Measurements from ENCODE around the gene NABP1.

NABP1 gene

GRCh38 chr2:191693778-191694177, 15.8 kb downstream of the NABP1 start:
- H3K4me3 ChIP-seq (ENCODE audit: low read depth, low read length) = no peak overlapping the region
- DNase-seq (ENCODE audit: low read depth, low spot score) = no peak
- no peak for TF ChIP-seq CTCF (IDR thresholded peaks at IDR 0.05; ENCODE audit: low read depth, low read length)
- in situ Hi-C loops (cut with HindIII; ENCODE audit: low sequenced_read_pairs) = loop anchor here (25.0 kb wide), 1 partner anchor 131 kb away; no protein-coding TSS in a partner anchor

GRCh38 chr2:191696001-191696400, 18.1 kb downstream of the NABP1 start:
- no peak for TF ChIP-seq CTCF (IDR thresholded peaks at IDR 0.05; ENCODE audit: low read depth, low read length)
- peak; percentile 89 for DNase-seq (ENCODE audit: low read depth, low spot score)

GRCh38 chr2:191696966-191697365, 19.0 kb downstream of the NABP1 start:
- in situ Hi-C loops (cut with HindIII; ENCODE audit: low sequenced_read_pairs) = loop anchor here (25.0 kb wide), 1 partner anchor 135 kb away; no protein-coding TSS in a partner anchor
- DNase-seq (ENCODE audit: low read depth, low spot score) = no peak
- no peak for TF ChIP-seq CTCF (IDR thresholded peaks at IDR 0.05; ENCODE audit: low read depth, low read length)
- no peak overlapping the region for H3K4me3 ChIP-seq (ENCODE audit: low read depth, low read length)

More at GRCh38 chr2:191696001-191696400, 18.1 kb downstream of the NABP1 start:
- H3K4me3 ChIP-seq (ENCODE audit: low read depth, low read length) = no peak overlapping the region
- in situ Hi-C loops (cut with HindIII; ENCODE audit: low sequenced_read_pairs) = loop anchor here (25.0 kb wide), 1 partner anchor 134 kb away; no protein-coding TSS in a partner anchor

- no peak for TF ChIP-seq CTCF (IDR thresholded peaks at IDR 0.05; ENCODE audit: low read depth, low read length)
- DNase-seq (ENCODE audit: low read depth, low spot score) = no peak
- no peak overlapping the region for H3K4me3 ChIP-seq (ENCODE audit: low read depth, low read length)
- in situ Hi-C loops (cut with HindIII; ENCODE audit: low sequenced_read_pairs) = loop anchor here (25.0 kb wide), 1 partner anchor 136 kb away; no protein-coding TSS in a partner anchor
These were observed 19.9 kb downstream of the NABP1 start for GRCh38 chr2:191697870-191698269.

GRCh38 chr2:191699341-191699945, 21.5 kb downstream of the NABP1 start:
- no peak overlapping the region for H3K4me3 ChIP-seq (ENCODE audit: low read depth, low read length)
- no peak for TF ChIP-seq CTCF (IDR thresholded peaks at IDR 0.05; ENCODE audit: low read depth, low read length)
- no peak for DNase-seq (ENCODE audit: low read depth, low spot score)
- in situ Hi-C loops (cut with HindIII; ENCODE audit: low sequenced_read_pairs) = loop anchor here (25.0 kb wide), 1 partner anchor 137 kb away; no protein-coding TSS in a partner anchor

GRCh38 chr2:191701029-191701428, 23.1 kb downstream of the NABP1 start:
- H3K4me3 ChIP-seq (ENCODE audit: low read depth, low read length) = no peak overlapping the region
- in situ Hi-C loops (cut with HindIII; ENCODE audit: low sequenced_read_pairs) = no loop called here
- TF ChIP-seq CTCF (IDR thresholded peaks at IDR 0.05; ENCODE audit: low read depth, low read length) = no peak
- no peak for DNase-seq (ENCODE audit: low read depth, low spot score)
